Peyer's patch (tissue), 4 donors: ENCODE results near the gene SLC6A8.

Source experiments
- POLR2A ChIP-seq, 2 donors: fragments of 450-650 bp; IDR thresholded peaks; one replicate each; pipeline ENCODE4 v1.5.1; 2017; ENCODE audit warnings: antibody characterized with exemption in 2 of 2, mild to moderate bottlenecking in 2 of 2, moderate library complexity in 2 of 2
- TF ChIP-seq, protein P1 (sequence below), 6 experiments: fragments of 450-650 bp in 4 of 6; fragments of 200-600 bp in 2 of 6; sonication (generic) in 1 of 6; IDR thresholded peaks; one replicate each; pipeline ENCODE4 v1.5.1; 2017 to 2019; ENCODE audit warnings: antibody characterized with exemption in 6 of 6, mild to moderate bottlenecking in 3 of 6, moderate library complexity in 1 of 6

DNA sequence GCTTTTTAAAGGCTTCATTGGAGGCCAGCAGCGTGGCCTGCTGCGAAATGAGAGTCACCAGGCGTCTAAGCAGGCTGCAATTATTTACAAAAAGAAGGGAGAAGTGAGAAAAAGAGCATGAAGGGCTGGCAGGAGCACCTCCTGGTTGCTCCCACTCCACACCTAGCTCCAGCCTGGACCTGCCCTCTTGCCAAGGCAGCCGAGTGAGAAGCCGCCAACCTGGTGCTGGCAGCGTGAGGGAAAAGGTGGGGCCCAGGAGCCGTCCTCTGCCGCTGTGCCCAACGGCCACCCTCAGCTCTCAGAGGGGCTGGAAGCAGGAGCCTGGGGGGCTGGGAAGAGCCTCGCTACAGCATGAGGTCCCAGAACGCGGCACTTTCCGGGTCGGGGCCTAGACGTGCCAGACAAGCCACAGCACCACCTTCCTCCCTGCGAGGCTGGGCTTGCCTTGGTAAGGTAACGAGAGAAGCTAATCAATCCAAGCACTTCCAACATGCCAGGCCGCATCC lies 16.3 kb downstream of the SLC6A8 start:
- TF ChIP-seq, protein P1, sequence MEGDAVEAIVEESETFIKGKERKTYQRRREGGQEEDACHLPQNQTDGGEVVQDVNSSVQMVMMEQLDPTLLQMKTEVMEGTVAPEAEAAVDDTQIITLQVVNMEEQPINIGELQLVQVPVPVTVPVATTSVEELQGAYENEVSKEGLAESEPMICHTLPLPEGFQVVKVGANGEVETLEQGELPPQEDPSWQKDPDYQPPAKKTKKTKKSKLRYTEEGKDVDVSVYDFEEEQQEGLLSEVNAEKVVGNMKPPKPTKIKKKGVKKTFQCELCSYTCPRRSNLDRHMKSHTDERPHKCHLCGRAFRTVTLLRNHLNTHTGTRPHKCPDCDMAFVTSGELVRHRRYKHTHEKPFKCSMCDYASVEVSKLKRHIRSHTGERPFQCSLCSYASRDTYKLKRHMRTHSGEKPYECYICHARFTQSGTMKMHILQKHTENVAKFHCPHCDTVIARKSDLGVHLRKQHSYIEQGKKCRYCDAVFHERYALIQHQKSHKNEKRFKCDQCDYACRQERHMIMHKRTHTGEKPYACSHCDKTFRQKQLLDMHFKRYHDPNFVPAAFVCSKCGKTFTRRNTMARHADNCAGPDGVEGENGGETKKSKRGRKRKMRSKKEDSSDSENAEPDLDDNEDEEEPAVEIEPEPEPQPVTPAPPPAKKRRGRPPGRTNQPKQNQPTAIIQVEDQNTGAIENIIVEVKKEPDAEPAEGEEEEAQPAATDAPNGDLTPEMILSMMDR (IDR thresholded peaks at IDR 0.05): no peak
- TF ChIP-seq POLR2A (IDR thresholded peaks at IDR 0.05): no peak
